Muscle of arm (tissue), 12 donors: ENCODE data around the gene SCYL2. TPM values are rescaled to one million over a fixed set of nuclear protein-coding genes. Genes with fewer than 3 reads are reported as not detected.
"Not testable (repeated sequence)": the region's sequence is repeated elsewhere in the genome, so short reads cannot be mapped to it uniquely, and the experiment has no call there.

Source experiments
- DNase-seq: peaks from one replicate; pipeline ENCODE4 v3.0.0-alpha.2; 2013
- polyA plus RNA-seq, 12 donors: library from polyadenylated mRNA; unstranded; fragments of 120-200 nt; gene quantifications; one replicate each; pipeline ENCODE4 v1.2.1, GENCODE V29; 2013; ENCODE audit not compliant: insufficient read length in 12 of 12

The SCYL2 gene
- polyA plus RNA-seq, 12 donors: 27.4 to 48.1 (median 34.1) TPM; not detected in 1

DNA sequence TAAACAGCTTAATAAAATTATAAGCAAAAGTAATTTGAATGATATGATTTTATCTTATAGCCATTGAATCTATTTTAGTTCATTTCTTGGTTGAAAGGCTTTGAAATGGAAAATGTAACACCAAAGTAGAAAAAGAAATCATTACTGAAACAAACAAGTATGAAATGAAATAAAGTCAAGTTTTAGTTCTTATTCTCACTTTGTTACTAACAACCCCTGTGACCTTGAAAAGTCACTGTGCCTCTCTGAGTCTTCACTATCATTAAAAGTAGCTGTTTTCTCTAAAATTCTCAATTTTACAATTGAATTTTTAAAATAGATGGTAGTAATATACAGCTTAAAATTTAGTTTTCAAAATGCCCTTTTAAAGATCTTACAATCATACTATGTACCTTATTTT, 57.5 kb downstream of the SCYL2 start:
- DNase-seq: no peak

DNA sequence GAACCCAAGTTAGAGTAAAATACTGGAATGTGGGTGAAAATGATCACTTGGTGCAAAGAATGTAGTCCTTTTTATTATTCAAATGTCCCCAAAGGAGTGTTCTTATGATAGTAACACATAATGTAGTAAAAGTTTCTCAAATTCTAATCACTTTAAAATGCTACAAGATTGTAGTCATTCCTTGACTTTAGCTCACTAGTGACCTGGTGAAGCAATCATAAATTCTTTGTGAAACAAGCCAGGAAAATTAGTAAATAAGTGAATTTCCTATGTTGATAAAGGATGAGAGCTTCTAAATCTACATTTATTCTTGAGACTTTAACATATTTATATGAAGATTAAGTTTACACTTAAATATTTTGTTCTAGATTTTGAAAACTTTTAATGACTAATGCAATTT, 59.2 kb downstream of the SCYL2 start:
- DNase-seq: no peak

DNA sequence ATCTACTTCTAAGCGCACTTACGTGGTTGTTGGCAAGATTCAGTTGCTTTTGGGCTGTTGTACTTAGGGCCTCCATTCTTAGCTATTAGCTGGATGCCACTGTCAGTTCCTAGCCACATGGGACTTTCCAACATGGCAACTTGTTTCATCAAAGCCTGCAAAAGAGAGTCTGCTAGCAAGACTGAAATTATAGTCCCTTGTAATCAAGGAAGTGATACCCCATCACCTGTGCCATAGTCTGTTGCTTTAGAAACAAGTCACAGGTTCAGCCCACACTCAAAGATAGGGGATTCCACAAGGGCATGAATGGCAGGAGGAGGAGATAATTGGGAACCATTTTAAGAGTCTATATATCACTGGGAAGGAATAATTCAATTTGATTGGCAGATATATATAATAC, 62.8 kb downstream of the SCYL2 start:
- DNase-seq: no peak

DNA sequence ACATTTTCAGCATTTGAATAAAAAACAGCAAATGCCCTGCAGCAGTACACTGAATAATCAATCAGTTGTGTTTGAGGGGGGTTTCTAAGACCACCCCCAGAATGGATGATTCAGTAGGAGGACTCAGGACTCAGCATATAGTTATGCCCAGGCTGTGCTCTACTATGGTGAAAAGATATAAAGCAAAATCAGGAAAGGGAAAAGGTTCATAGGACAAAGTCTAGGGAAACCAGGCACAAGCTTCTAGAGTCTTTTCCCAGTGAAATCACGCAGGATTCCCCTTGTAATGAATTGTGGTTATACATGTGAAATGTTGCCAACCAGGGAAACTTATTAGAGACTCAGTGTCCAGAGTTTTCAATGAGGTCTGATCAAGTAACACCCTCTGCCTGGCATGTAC, 64.9 kb downstream of the SCYL2 start:
- no peak for DNase-seq

DNA sequence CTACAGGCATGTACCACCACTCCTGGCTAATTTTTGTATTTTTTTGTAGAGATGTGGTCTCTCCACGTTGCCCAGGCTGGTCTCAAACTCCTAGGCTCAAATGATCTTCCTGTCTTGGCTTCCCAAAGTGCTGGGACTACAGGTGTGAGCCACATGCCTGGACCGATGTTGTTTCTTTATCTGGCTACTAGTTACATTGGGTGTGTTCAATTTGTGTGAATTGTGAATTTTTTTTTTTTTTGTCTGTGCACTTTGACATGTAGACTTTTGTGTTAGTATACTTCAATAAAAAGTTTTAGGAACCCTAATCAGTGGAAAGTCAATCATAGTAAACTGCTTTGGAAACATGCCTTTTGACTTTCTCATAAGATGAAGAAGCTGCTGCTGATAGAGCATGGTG, 65.9 kb downstream of the SCYL2 start:
- no peak for DNase-seq

DNA sequence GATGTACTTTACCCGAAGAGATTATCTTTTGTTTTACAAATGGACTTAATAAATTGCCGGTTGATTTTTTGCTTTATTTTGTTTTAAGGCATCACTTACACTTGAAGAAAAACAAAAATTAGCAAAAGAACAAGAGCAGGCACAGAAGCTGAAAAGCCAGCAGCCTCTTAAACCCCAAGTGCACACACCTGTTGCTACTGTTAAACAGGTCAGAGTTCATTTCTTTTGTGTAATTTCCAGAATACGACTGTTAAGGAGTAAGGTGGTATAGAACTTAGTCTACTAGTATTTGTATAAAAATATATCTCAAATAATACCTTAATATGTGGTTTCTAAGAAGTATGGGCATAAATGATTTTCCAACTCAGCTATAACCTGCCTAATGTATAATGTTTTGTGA, 70.3 kb downstream of the SCYL2 start:
- no peak for DNase-seq

DNA sequence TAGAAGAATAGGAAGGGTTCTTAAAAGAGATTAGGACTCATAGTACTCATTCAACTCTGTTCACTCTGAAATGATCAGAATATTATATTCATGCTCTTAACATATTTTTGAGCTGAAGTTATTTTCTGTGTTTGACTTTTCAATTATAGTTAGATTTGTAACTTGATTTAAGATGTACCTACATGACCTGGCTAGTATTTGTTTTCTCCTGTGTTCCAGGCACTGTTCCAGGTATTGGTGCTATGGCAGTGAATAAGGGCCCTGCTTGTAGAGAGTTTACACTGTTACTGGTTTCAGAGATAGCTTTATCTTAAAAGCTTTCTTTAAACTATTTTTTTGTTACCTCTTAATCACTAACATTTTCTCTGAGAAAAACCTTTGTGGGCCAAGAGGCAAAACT, 70.8 kb downstream of the SCYL2 start:
- DNase-seq: no peak

DNA sequence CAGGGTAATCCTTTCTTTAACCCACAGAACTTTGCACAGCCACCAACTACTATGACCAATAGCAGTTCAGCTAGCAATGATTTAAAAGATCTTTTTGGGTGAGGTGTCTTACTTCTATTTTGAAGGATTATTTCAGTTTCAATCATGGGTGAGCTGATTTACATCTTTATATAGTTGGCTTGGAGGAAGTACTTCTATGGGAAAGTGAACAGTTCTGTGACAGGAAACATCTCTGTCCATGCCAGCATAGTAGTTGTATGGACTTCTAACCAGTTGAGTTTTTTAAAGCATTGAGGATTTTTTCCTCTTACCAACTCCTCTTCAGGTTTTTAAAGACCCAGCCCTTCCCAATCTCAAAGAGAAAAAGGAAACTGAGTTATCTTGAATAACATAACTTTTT, 72.1 kb downstream of the SCYL2 start:
- DNase-seq: no peak

DNA sequence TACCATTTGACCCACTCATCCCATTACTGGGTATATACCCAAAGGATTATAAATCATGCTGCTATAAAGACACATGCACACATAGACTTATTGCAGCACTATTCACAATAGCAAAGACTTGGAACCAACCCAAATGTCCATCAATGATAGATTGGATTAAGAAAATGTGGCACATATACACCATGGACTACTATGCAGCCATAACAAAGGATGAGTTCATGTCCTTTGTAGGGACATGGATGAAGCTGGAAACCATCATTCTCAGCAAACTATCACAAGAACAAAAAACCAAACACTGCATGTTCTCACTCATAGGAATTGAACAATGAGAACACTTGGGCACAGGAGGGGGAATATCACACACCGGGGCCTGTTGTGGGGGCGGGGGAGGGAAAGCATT, 75.9 kb downstream of the SCYL2 start:
- DNase-seq: not testable (repeated sequence)

DNA sequence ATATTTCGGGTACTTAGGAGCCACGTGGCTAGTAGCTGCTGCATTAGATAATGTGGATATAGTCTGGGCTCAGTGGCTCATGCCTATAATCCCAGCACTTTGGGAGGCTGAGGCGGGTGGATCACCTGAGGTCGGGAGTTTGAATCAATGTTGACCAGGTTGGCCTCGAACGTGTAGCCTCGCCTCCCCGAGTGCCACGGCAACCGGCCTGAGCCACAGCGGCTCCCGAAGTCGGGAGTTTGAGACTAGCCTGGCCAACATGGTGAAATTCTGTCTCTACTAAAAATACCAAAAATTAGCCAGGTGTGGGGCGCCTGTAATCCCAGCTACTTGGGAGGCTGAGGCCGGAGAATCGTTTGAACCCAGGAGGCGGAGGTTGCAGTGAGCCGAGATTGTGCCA, 77.4 kb downstream of the SCYL2 start:
- not testable (repeated sequence) for DNase-seq

DNA sequence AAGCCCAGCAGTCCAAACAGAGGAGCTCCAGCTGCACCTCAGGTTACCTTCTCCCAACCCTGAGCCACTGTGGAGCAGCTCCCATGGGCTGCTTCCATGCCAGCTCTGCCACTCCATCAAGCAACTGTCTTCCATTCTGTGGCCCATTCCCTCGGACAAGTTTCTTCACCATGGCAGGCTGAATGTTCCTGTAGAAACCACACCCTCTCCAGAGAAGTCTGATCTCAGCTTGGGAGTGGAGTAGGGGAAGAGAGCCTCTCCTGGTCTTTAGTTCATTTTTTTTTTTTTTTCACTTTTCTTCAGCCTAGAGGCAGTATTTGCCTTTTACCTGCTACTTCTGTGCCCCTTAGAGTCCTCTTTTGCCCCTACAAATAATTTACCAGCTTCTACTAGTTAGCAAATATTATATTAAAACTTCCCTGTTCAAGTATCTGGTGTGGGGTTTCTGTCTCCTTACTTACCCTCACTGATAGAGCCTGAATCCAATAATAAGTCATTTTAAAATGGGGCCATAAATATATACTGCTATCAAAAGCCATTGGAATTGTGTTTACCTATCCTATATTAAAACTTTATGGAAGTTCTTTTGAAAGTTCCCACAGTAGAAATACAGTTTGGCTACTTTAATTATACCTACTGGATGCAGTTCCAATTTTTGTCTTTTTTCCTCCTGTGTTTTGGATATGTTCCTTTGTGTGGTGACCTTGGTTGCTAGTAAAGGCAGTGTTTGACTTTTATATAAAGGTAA, 78.2 kb downstream of the SCYL2 start:
- DNase-seq: no peak

DNA sequence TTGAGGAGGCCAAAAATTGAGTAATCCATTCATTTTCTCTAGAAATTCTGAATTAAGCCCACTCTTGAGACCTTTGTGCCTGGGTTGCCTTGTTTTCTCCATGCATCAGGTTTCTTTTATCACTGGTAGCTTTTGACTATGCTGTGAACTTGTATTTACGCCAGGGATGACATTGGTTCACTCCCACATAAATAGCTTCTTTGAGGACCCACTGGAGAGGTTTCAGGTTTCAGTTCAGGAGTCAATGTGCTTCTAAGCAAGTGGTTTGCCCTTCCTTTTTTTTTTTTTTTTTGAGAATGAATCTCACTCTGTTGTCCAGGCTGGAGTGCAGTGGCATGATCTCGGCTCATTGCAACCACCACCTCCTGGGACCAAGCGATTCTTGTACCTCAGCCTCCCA, 79.7 kb downstream of the SCYL2 start:
- DNase-seq: no peak

DNA sequence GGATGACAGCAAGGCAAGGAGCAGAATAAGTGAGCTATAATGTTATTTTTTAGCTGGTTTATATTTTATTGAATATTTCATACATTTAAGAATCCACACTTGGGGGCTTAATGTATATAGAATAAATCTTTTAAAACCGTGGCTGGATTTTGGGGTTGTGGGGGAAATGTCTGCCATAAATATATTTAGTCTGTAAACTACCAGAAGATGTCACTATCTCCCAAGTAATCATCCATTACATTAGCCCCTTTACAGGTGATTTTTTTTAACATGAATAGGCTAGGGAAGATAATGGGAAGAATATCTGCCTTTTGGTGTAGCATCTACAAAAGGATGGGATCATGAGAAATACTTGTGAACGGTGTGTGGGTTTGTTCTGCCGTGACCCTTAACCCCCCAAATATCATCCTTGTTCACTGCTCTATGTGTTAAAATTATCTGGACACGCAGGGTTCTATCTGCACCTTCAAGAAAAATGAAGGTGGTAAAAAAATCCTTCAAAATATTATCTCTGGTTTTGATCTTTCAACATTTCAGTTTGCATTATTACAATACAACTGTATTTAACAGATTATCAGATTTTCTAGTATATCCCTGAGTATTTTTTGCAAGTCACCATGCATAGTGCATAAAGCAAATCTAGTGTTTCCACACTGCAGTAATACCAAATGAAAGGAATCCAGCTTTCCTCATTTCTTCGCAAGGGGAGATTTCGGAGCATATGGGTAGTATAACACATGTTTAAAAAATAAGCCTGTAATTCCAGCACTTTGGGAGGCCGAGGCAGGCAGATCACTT, 81.9 kb downstream of the SCYL2 start:
- peak; percentile 22 for DNase-seq

DNA sequence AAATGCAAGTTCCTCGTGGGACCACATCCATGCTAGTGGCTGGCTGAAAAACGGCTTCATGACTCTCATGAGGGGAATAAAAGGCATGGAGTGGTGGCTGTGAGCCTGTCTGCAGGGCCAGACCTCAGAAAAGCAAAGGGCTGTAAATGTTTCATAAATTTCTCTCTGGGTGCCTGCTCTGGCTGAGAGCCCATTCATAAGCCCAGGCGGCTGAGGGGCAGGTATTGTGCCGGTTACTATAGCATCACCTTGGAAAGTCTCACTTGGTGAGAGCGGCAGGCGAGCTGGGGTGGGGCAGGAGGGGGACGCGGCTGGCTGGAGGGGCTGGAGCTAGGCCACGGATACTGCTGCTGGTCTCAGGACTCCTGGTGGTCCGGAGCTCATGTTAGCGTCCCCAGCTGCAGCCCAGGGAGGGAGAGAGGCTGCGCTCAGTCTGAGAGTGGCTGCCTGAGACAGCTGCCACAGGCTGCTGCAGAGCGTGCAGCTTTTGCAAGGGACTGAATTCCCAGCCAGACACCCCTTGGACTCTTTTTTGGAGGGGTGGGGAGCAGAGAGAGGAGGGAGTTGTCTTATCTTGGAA, 89.8 kb downstream of the SCYL2 start, which contains the start of gene SLC17A8:
Gene SLC17A8 (plus strand): TSS at position 431 of the 580 bp plus-strand sequence. CDS start 318 bp downstream, outside the sequence.
- peak; percentile 7 for DNase-seq

DNA sequence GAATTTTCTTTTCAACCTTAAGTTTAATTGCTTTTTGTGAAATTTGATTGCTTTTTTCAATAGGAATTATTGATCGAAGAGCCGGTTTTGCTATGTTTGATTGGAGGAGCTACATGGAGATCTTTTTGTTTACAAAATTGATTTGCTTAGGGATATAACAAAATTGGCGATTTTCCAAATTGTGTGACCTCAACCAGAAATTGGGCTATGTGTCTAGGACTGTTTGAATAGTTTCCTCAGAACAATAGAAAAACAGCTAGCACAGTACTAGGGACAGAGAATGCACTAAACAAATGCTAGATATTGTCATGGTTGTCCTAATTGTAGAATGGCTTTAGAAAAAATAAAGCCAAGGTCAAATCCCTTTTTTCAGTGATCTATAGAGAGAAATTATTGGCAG, 92.3 kb downstream of the SCYL2 start:
- no peak for DNase-seq

DNA sequence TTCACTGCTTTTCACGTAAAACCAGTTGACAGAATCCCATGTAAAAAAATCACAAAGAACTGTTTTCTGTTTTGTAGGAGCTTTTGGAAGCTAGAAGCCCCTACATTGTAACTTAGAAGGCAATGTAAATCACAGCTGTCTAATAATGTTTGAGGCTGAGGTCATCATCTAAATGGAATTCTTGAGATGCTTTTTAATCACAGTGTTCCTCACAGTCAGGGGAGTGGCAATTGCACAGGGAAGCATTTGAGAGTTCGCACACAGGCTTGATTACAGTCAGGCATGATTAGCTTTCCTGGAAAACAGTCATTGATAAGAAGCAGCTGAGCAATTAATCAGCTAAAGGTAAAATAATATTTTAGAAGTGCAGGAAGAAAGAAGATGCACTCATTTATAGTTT, 92.8 kb downstream of the SCYL2 start:
- no peak for DNase-seq

DNA sequence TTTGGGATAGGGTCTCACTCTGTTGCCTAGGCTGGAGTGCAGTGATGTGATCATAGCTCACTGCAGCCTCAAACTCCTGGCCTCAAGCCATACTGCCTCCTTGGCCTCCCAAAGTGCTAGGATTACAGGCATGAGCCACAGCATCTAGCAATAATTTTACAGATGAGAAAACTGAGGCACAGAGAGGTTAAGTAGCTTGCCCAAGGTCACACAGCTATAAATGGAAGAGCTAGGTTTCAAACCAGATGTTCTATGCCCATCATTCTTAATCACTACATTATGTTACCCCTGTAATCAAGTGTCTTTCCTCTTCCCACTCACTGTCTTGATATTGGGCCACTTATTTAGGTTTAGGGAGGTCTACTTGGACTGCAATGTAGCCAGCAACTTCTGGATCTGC, 93.5 kb downstream of the SCYL2 start:
- no peak for DNase-seq

DNA sequence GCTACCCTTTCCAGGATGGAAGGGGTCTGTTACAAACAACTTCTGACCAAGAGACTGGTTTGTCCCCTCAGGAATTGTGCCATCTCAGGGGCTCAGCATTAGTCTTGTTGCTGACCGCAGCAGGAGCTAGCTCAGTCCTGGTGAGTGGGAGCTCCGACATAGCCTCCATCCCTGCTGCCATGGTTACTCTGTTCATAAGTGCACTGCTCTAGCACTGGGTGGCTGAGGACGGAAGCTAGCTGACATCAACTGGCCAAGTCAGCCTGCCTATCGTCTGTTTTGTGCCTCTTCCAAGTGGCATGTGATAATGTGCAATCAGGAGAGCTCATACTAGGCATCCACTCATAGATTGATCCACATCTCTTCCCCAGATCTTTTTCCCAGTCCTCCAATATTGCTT, 97.3 kb downstream of the SCYL2 start:
- no peak for DNase-seq

DNA sequence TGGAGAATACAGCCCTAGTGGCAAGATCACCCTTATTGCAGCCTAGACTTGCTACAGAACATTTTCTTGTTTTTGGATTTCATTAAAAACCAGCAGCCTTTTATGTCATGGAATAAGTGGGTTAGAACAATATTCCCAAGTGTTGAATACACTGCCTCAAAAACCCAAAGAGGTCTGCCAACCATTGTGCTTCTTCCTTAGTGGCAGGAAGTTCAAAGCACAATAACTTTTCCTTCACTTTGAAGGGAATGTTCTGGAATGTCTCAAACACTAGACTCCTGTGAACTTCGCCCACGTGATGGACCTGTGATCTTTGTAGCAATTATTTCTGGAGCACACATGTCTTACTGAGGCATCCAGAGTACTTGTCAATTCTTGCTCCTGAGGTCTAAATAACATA, 98.4 kb downstream of the SCYL2 start:
- DNase-seq: no peak

DNA sequence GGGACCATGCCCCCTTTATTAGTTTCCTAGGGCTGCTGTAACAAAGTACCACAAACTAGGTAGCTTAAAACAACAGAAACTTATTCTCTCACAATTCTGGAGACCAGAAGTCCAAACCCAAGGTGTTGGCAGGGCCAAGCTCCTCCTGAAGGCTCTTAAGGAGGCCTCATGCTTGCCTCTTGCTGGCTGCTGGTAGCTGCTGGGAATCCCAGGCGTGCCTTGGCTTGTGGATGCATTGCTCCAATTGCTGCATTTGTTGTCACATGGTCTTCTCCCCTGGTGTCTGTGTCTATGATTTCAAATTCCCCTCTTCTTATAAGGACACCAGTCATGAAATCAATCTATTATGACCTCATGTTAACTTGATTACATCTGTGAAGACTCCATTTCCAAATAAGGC, 101.1 kb downstream of the SCYL2 start:
- no peak for DNase-seq

DNA sequence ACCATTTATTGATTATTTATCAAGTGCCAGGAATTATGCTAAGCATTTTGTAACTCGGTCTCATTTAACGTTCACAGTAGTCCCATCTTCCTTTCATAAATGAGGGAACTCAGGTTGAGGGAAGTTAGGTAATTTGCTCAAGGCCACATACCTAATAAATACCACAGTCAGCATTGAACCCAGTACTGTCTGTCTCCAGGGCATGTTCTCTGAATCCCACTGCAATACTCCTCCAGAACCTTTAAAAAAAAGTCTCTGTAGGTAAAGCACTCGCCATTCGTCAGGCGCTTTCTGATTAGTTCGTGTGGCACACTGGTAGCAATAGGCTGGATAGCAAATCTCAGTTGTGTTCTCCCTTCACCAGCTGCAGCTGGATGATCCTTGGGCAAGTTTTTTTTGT, 104.2 kb downstream of the SCYL2 start:
- no peak for DNase-seq

DNA sequence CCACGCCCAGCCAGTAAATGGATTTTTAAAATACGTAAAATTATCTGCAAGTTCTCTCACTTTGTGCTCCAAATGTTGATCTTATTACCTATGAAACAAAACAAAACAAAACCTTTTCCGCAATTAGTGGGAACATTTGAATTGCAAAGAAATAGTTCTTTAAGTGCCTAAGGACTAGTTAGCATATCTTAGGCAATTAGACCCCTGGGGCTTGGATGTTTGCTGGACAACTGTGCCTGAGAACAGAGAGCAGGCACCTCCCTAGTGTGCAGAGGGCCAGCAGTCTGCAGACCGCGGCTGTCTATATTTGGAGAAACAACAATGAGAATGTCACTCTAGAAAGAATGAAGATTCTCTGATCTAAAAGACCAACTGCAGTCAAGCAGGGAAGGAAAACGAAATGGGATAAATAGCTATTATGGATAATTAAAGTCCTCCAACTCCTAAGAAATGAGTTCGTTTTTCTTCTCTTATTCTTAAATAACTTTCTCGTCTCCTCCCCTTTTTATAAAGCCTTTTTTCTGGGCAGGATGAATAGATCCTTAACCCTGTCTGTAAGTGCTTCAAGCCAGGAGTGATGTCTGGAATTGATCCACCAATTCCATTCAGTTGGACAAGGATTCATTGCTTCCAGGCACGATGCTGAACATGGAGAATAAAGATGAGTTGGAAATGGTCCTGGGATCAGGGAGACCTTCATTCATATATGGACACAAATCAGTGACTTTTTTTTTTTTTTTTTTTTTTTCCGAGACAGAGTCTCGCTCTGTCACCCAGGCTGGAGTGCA, 106.1 kb downstream of the SCYL2 start:
- peak; percentile 9 for DNase-seq
